Stimulated activated naive CD8-positive, alpha-beta T cell treated with anti-CD3 and anti-CD28 coated beads, Interleukin-15, Interleukin-2, amounts not matched to agents 100 U/mL and 50 U/mL, for 24 hours (primary cell): ENCODE results near the gene COG5.
"Not testable (repeated sequence)": the region's sequence is repeated elsewhere in the genome, so short reads cannot be mapped to it uniquely, and the experiment has no call there.

Source experiments
- ATAC-seq: fragments of 150-1000 bp; cut with Tn5 transposase; one replicate; pipeline ENCODE4 v1.10.0; 2021
- DNase-seq: peaks from one replicate; pipeline ENCODE4 v3.0.0; 2021

The COG5 gene

GRCh38 chr7:107579885-107580715, 16.4 kb upstream of the COG5 start, which contains the start of gene BCAP29:
Gene BCAP29 (plus strand): TSS chr7:107580246. CDS start chr7:107580773, 527 bp downstream.
- ATAC-seq, result peak; percentile 97
- peak; percentile 81 for DNase-seq

GRCh38 chr7:107579554-107579884, 15.8 kb upstream of the COG5 start:
- ATAC-seq, result no peak
- no peak for DNase-seq

- ATAC-seq (no peak), DNase-seq (no peak)
Measured at GRCh38 chr7:107573537-107573936, 9.8 kb upstream of the COG5 start.

DNA sequence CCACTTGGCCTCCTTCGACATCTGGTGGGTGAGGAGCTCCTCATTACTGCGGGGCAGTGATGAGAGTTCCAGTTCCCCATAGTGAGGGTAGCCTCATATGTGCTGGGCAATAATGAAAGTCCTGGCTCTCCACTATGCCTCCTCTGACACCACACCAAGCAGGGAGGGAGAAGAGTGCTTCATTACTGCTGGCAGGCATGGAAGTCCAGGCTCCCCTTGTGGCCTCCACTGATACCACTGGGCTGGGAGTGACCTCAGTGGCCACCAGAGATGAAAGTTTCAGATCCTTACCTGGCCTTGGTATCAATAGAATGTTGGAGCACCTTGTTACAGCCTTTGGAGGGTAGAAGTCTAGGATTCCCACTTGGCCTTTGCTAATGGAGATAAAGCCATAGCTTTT, 6.6 kb upstream of the COG5 start:
- ATAC-seq, result no peak

GRCh38 chr7:107564553-107565298, 1.0 kb upstream of the COG5 start:
- DNase-seq (no peak), ATAC-seq (no peak)

More for the DNA sequence above, 6.6 kb upstream of the COG5 start:
- no peak for DNase-seq

DNA sequence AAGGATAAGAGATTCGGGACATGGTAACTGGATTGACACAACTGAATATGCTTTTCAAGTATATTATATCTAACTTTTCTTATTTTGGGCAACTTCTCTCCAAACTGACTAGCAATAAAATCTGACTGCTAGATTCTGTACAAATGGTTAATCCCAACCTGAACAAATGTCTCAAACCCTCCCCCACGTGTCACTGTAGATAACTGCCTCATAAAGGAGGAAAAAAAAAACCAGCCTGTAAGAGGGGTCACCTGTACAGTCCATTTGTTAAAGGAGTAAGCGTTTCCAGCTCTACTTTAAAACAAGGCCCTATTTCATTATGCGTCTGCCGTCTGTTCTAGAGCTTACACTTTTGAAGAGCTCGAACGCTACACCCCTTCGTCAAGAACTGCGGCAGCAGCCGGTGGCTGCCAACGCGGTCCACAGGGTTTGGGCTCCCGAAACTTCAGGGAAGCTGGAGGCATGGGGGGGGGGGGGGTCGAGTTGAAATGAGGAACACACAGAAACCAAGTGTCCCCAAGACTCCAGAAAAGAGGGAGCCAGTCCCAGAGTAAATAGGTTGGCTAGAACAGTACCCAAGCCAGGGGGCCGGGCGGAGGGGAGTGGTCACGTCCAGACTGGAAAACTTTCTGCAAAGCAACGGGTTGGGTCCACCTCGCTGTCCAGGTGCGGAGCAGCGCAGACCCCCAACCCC, 492 bp downstream of the COG5 start:
- ATAC-seq (peak; percentile 67), DNase-seq (no peak)

- no peak for DNase-seq
- no peak for ATAC-seq
Measured at GRCh38 chr7:107560898-107561516, 2.7 kb downstream of the COG5 start.

GRCh38 chr7:107559864-107560263, 3.9 kb downstream of the COG5 start:
- DNase-seq (no peak), ATAC-seq (no peak)

GRCh38 chr7:107555893-107556292, 7.8 kb downstream of the COG5 start:
- ATAC-seq, result no peak

GRCh38 chr7:107551936-107552335, 11.8 kb downstream of the COG5 start:
- ATAC-seq (no peak), DNase-seq (no peak)

More at GRCh38 chr7:107555893-107556292, 7.8 kb downstream of the COG5 start:
- DNase-seq, result no peak

DNA sequence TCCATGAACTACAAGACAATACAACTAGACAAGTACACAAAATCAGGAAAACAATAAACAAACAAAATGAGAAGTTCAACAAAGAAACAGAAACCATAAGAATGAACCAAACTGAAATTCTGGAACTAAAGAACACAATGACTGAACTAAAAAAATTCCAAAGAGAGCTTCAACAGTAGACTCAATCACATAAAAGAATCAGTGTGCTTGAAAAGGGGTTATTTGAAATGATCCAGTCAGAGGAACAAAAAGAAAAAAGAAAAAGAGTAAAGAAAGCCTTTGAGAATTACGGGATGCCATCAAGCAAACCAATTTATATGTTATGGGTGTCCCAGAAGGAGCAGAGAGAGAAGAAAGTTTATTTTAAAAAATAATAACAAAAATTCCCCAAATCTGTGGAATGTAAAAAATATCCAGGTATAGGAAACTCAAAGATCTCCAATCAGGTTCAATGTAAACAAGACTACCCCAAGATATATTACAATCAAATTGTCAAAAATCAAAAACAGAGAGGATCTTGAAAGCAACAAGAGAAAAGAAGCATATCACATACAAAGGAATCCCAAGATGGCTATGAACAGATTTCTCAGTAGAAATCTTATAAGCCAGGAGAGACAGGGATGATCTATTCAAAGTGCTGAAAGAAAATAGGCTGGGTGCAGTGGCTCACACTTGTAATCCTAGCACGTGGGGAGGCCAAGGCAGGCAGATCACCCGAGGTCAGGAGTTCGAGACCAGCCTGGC, 18.7 kb downstream of the COG5 start:
- DNase-seq (no peak), ATAC-seq (no peak)

DNA sequence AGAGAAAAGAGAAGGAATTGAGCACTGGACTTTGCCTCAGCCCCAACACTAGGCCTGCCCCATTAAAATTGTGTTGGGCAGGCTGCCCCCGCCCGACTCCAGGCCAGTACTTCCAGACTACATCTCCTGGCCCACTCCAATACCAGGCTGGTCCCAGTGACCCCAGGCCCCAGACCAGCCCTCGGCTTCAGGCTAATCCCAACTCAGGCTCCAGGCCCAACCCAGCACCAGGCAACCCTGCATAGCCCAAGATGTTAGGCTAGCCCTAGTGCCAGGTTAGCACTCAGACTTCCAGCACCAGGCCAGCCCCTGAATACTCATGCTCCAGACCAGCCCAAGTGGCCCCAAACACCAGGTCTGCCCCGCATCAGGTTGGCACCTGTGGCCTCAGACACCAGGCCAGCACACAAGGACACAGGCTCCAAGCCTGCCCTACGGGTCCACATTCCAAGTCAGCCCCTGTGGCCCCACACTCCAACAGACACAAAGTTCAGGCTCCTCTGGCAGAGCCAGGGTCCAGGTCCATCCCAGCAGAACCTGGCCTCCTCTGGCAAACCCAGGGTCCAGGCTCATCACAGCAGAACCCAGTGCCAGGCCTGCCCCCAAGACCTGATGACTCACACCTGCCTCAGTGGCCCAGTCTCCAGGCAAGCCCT, 20.3 kb downstream of the COG5 start:
- ATAC-seq, result no peak
- no peak for DNase-seq

- ATAC-seq (no peak), DNase-seq (no peak)
Measured at GRCh38 chr7:107538001-107538400, 25.7 kb downstream of the COG5 start.

GRCh38 chr7:107537228-107537627, 26.5 kb downstream of the COG5 start:
- not testable (repeated sequence) for ATAC-seq, DNase-seq

DNA sequence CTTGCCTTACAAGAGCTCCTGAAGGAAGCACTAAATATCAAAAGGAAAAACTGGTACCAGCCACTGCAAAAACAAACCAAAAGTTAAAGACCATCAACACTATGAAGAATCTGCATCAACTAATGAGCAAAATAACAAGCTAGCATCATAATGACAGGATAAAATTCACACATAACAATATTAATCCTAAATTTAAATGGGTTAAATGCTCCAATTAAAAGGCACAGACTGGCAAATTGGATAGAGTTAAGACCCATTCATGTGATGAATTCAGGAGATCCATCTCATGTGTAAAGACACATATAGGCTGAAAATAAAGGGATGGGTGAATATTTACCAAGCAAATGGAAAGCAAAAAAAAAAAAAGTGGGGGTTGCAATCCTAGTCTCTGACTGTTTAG, 29.6 kb downstream of the COG5 start:
- DNase-seq, result no peak
- ATAC-seq, result no peak

DNA sequence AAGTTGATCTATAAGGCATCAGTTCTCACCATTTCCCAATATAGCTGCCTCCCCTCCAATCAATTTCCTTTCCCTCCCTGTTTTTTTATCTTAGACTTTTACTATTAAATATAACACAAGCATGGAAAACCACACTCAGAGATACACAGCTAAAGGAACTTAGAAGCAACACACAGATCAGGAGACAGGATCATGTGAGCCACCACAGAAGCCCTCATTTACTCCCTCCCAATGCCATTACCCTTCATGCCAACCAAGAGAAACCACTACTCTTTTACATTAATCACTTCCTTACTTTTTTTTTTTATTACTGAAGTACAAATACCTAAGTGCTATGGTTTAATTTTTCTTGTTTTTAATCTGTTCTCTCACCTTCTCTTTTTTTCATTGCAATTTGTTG, 33.0 kb downstream of the COG5 start:
- ATAC-seq (no peak), DNase-seq (no peak)

DNA sequence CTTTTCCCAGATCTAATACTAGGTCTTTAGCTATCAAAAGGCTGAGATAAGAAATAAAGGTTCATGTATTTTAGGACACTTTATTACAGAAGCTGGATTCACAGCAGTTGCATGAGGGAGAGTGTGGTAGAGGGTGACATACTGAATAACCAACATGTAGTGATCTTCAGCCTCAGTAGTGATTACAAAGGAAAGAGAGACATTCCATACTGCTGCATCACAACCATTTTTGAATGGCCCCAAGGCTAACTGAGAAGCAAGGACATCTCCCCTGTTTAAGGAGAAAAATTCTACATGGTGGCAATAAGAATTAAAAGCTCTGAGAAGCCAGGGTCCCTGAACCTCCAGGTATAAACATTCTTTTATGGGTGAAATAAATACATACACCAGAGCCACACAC, 35.3 kb downstream of the COG5 start:
- ATAC-seq (no peak), DNase-seq (no peak)

DNA sequence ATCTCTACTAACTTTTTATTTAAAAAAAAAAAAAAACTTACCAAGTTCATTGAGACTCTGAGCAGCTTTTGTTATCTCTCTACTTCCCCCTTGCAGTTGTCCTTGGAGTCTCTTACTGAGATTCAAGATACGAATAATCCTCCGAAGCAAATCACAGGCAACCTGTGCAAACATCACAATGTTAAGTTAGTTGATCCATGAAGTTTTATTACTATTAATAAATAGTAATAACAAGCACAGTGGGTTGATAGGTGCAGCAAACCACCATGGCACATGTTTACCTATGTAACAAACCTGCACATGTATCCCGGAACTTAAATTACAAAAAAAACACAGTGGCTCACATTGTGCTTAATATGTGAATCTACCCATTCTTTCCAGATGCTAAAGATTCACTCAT, 36.5 kb downstream of the COG5 start:
- ATAC-seq (no peak), DNase-seq (no peak)

DNA sequence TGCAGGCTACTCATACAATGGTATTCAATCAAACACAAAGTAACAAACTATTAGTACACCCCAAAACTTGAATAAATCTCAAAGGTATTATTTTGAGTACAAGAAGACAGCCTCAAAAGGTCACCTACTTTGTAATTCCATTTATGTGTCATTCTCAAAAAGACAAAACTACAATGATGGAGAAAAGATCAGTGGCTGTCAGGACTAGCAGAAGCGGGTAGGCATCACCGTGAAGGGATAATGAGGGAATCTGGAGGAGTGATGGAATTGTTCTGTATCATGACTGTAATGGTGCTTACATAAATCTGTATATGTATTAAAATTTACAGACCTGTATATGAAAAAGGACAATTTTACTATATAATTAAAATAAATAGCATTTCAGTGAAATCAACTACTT, 37.0 kb downstream of the COG5 start:
- ATAC-seq (no peak), DNase-seq (no peak)

GRCh38 chr7:107506674-107507339, 56.9 kb downstream of the COG5 start:
- no peak for ATAC-seq
- DNase-seq, result no peak
